Liver (tissue), 9 donors: ENCODE data around the gene ADAMTS6. TPM values are rescaled to one million over a fixed set of nuclear protein-coding genes. Genes with fewer than 3 reads are reported as not detected.

Source experiments
- DNase-seq: peaks from one replicate; pipeline ENCODE4 v3.0.0-alpha.2; 2017; ENCODE audit warnings: low spot score
- H3K27ac ChIP-seq, 2 donors: one replicate each; pipeline ENCODE4 v1.7.0; 2013; ENCODE audit warnings: inconsistent platforms in 2 of 2, low read length in 2 of 2, control low read depth in 1 of 2, low read depth in 1 of 2, mild to moderate bottlenecking in 1 of 2
- H3K27me3 ChIP-seq, 4 donors: one replicate each; pipeline versions ENCODE4 v1.6.1 to v1.7.0; 2013; ENCODE audit warnings: low read length in 3 of 4, inconsistent platforms in 1 of 4, mild to moderate bottlenecking in 1 of 4, moderate library complexity in 1 of 4; ENCODE audit not compliant: control insufficient read depth in 4 of 4, insufficient read depth in 4 of 4
- H3K36me3 ChIP-seq, 4 donors: one replicate each; pipeline versions ENCODE4 v1.6.1 to v1.7.0; 2013; ENCODE audit warnings: low read length in 3 of 4, mild to moderate bottlenecking in 3 of 4, low read depth in 1 of 4, moderate library complexity in 1 of 4; ENCODE audit not compliant: control insufficient read depth in 4 of 4, insufficient read depth in 3 of 4
- H3K4me1 ChIP-seq, 4 donors: one replicate each; pipeline versions ENCODE4 v1.6.1 to v1.7.0; 2013; ENCODE audit warnings: low read length in 3 of 4, mild to moderate bottlenecking in 3 of 4, moderate library complexity in 1 of 4; ENCODE audit not compliant: control insufficient read depth in 4 of 4, insufficient read depth in 4 of 4
- H3K4me3 ChIP-seq, 3 donors: one replicate each; pipeline versions ENCODE4 v1.6.1 to v1.7.0; 2013; ENCODE audit warnings: low read length in 3 of 3, control low read depth in 1 of 3, low read depth in 1 of 3, mild to moderate bottlenecking in 1 of 3
- H3K9ac ChIP-seq, 2 donors: one replicate each; pipeline ENCODE4 v1.7.0; 2013; ENCODE audit warnings: low read length in 2 of 2, mild to moderate bottlenecking in 2 of 2, moderate library complexity in 2 of 2, control low read depth in 1 of 2, low read depth in 1 of 2
- H3K9me3 ChIP-seq, 4 donors: one replicate each; pipeline versions ENCODE4 v1.6.1 to v1.7.0; 2013; ENCODE audit warnings: low read length in 3 of 4; ENCODE audit not compliant: control insufficient read depth in 4 of 4
- EGR1 ChIP-seq, 2 donors: IDR thresholded peaks; 2 replicates each; pipeline ENCODE4 v1.6.1; 2016 to 2018; ENCODE audit warnings: antibody characterized with exemption in 2 of 2, low read depth in 2 of 2
- FOXA1 ChIP-seq: IDR thresholded peaks from 2 replicates; pipeline ENCODE4 v1.6.1; 2016; ENCODE audit warnings: antibody characterized with exemption
- FOXA2 ChIP-seq: IDR thresholded peaks from 2 replicates; pipeline ENCODE4 v1.6.1; 2016; ENCODE audit warnings: antibody characterized with exemption
- GABPA ChIP-seq, 2 donors: IDR thresholded peaks in 1 of 2; conservative IDR thresholded peaks in 1 of 2; 2 replicates each; pipeline ENCODE4 v1.6.1; 2016; ENCODE audit warnings: antibody characterized with exemption in 2 of 2, mild to moderate bottlenecking in 1 of 2, moderate library complexity in 1 of 2
- HNF4A ChIP-seq, 2 donors: conservative IDR thresholded peaks; 2 replicates each; pipeline ENCODE4 v1.6.1; 2016; ENCODE audit warnings: antibody characterized with exemption in 2 of 2, mild to moderate bottlenecking in 2 of 2
- HNF4G ChIP-seq: IDR thresholded peaks from 2 replicates; pipeline ENCODE4 v1.6.1; 2016; ENCODE audit warnings: antibody characterized with exemption
- JUND ChIP-seq, 2 donors: IDR thresholded peaks; 2 replicates each; pipeline ENCODE4 v1.6.1; 2016; ENCODE audit warnings: antibody characterized with exemption in 2 of 2
- NR2F2 ChIP-seq: IDR thresholded peaks from 2 replicates; pipeline ENCODE4 v1.6.1; 2016; ENCODE audit warnings: antibody characterized with exemption
- RXRA ChIP-seq, 2 donors: IDR thresholded peaks; 2 replicates each; pipeline ENCODE4 v1.6.1; 2017 to 2018; ENCODE audit warnings: antibody characterized with exemption in 2 of 2, mild to moderate bottlenecking in 1 of 2
- SP1 ChIP-seq: IDR thresholded peaks from 2 replicates; pipeline ENCODE4 v1.6.1; 2018; ENCODE audit warnings: antibody characterized with exemption, mild to moderate bottlenecking
- TAF1 ChIP-seq: conservative IDR thresholded peaks from 2 replicates; pipeline ENCODE4 v1.6.1; 2016; ENCODE audit warnings: antibody characterized with exemption, mild to moderate bottlenecking
- YY1 ChIP-seq: IDR thresholded peaks from 2 replicates; pipeline ENCODE4 v1.6.1; 2016; ENCODE audit warnings: antibody characterized with exemption, mild to moderate bottlenecking
- ZBTB33 ChIP-seq: IDR thresholded peaks from 2 replicates; pipeline ENCODE4 v1.6.1; 2016; ENCODE audit warnings: antibody characterized with exemption
- WGBS: extraction: QIAGEN DNeasy Blood & Tissue Kit; methylation state at CpG from one replicate; pipeline ENCODE4 v1.1.7; 2013; 5-methylcytosine and 5-hydroxymethylcytosine counted together
- polyA plus RNA-seq, 2 donors: library from polyadenylated mRNA; stranded (reverse) in 1 of 2; unstranded in 1 of 2; fragments of 200-250 nt in 1 of 2; fragments of >200 nt in 1 of 2; fragmentation: Nextera tagmentation in 1 of 2; extraction: Ambion mirVana in 1 of 2; gene quantifications; one replicate each; pipeline versions ENCODE4 v1.2.1 to v1.2.3, GENCODE V29; 2013 to 2015
- total RNA-seq, 2 donors: library from RNA; depleted of rRNA; stranded (reverse); fragments of >200 nt; gene quantifications; one replicate each; pipeline ENCODE4 v1.2.3, GENCODE V29; 2014
- TF ChIP-seq, protein P1 (sequence below): fragments of 150-350 bp; IDR thresholded peaks from 2 replicates; pipeline ENCODE4 v1.5.1; 2017; ENCODE audit warnings: improper control_type of control experiment, low read depth, low read length; ENCODE audit not compliant: missing input control
- TF ChIP-seq, protein P2 (sequence below): IDR thresholded peaks from 2 replicates; pipeline ENCODE4 v1.6.1; 2016; ENCODE audit warnings: antibody characterized with exemption, mild to moderate bottlenecking
- TF ChIP-seq, protein P3 (sequence below): IDR thresholded peaks from 2 replicates; pipeline ENCODE4 v1.6.1; 2016; ENCODE audit warnings: antibody characterized with exemption
- donor health status: healthy.
- donor health status: healthy.
- donor health status: healthy.
- donor health status: healthy.
- donor health status: healthy.

Gene ADAMTS6
- total and polyA plus RNA-seq, 4 donors = 0.06 to 2.0 (median 0.59) TPM

- DNase-seq = no peak
- Histone ChIP-seq H3K27me3 (no peaks in the 10 kb centered on the region), H3K27ac (no peak overlapping the region), H3K9me3 (no peaks in the 10 kb centered on the region), H3K36me3 (no peaks in the 10 kb centered on the region), H3K9ac (no peak overlapping the region), H3K4me3 (no peak overlapping the region), H3K4me1 (peaks cover 0 to 11% (median 7%) of the 10 kb centered on the region in 4 donors)
- WGBS = 93% methylated on average over 1 of the region's 1 CpG
- TF ChIP-seq, protein P1, sequence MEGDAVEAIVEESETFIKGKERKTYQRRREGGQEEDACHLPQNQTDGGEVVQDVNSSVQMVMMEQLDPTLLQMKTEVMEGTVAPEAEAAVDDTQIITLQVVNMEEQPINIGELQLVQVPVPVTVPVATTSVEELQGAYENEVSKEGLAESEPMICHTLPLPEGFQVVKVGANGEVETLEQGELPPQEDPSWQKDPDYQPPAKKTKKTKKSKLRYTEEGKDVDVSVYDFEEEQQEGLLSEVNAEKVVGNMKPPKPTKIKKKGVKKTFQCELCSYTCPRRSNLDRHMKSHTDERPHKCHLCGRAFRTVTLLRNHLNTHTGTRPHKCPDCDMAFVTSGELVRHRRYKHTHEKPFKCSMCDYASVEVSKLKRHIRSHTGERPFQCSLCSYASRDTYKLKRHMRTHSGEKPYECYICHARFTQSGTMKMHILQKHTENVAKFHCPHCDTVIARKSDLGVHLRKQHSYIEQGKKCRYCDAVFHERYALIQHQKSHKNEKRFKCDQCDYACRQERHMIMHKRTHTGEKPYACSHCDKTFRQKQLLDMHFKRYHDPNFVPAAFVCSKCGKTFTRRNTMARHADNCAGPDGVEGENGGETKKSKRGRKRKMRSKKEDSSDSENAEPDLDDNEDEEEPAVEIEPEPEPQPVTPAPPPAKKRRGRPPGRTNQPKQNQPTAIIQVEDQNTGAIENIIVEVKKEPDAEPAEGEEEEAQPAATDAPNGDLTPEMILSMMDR = no peak
- TF ChIP-seq NR2F2 (no peak), FOXA1 (no peak), RXRA (IDR thresholded peaks at IDR 0.05) (no peak), ZBTB33 (no peak), HNF4G (no peak), GABPA (IDR thresholded peaks at IDR 0.05 in 1 of 2, conservative IDR thresholded peaks at IDR 0.05 in 1 of 2) (no peak), HNF4A (conservative IDR thresholded peaks at IDR 0.05) (no peak), EGR1 (IDR thresholded peaks at IDR 0.05; ENCODE audit: low read depth in 2 of 2) (no peak), TAF1 (no peak), SP1 (no peak), FOXA2 (no peak)
Observed at GRCh38 chr5:65475895-65476294, 5.8 kb downstream of the ADAMTS6 start.

GRCh38 chr5:65475336-65475735, 6.4 kb downstream of the ADAMTS6 start:
- WGBS = 90% methylated on average over 4 of the region's 4 CpGs
- H3K27me3 ChIP-seq = no peaks in the 10 kb centered on the region
- no peak for DNase-seq
- no peaks in the 10 kb centered on the region for H3K36me3 ChIP-seq
- H3K4me1 ChIP-seq = peaks cover 0 to 6% (median 2%) of the 10 kb centered on the region in 4 donors
- H3K9me3 ChIP-seq = no peaks in the 10 kb centered on the region
- H3K27ac ChIP-seq = no peak overlapping the region
- TF ChIP-seq TAF1 (no peak), EGR1 (IDR thresholded peaks at IDR 0.05; ENCODE audit: low read depth in 2 of 2) (no peak), YY1 (no peak), ZBTB33 (no peak), HNF4G (no peak), FOXA1 (no peak), SP1 (no peak), JUND (IDR thresholded peaks at IDR 0.05) (no peak), NR2F2 (no peak), FOXA2 (no peak), RXRA (IDR thresholded peaks at IDR 0.05) (no peak)
- TF ChIP-seq, protein P2, sequence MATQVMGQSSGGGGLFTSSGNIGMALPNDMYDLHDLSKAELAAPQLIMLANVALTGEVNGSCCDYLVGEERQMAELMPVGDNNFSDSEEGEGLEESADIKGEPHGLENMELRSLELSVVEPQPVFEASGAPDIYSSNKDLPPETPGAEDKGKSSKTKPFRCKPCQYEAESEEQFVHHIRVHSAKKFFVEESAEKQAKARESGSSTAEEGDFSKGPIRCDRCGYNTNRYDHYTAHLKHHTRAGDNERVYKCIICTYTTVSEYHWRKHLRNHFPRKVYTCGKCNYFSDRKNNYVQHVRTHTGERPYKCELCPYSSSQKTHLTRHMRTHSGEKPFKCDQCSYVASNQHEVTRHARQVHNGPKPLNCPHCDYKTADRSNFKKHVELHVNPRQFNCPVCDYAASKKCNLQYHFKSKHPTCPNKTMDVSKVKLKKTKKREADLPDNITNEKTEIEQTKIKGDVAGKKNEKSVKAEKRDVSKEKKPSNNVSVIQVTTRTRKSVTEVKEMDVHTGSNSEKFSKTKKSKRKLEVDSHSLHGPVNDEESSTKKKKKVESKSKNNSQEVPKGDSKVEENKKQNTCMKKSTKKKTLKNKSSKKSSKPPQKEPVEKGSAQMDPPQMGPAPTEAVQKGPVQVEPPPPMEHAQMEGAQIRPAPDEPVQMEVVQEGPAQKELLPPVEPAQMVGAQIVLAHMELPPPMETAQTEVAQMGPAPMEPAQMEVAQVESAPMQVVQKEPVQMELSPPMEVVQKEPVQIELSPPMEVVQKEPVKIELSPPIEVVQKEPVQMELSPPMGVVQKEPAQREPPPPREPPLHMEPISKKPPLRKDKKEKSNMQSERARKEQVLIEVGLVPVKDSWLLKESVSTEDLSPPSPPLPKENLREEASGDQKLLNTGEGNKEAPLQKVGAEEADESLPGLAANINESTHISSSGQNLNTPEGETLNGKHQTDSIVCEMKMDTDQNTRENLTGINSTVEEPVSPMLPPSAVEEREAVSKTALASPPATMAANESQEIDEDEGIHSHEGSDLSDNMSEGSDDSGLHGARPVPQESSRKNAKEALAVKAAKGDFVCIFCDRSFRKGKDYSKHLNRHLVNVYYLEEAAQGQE = no peak
- TF ChIP-seq, protein P3, sequence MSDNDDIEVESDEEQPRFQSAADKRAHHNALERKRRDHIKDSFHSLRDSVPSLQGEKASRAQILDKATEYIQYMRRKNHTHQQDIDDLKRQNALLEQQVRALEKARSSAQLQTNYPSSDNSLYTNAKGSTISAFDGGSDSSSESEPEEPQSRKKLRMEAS = no peak
- H3K9ac ChIP-seq = no peak overlapping the region
- no peak overlapping the region for H3K4me3 ChIP-seq
